CD4-positive, alpha-beta T cell treated with Interleukin-12 subunit alpha and Interleukin-12 subunit beta, for 1 hour (primary cell): ENCODE results near the gene TRIM66.
"Not testable (repeated sequence)": the region's sequence is repeated elsewhere in the genome, so short reads cannot be mapped to it uniquely, and the experiment has no call there.

Experiments used
- DNase-seq: peaks from one replicate; pipeline ENCODE4 v3.0.0-alpha.2; 2020

The TRIM66 gene

DNA sequence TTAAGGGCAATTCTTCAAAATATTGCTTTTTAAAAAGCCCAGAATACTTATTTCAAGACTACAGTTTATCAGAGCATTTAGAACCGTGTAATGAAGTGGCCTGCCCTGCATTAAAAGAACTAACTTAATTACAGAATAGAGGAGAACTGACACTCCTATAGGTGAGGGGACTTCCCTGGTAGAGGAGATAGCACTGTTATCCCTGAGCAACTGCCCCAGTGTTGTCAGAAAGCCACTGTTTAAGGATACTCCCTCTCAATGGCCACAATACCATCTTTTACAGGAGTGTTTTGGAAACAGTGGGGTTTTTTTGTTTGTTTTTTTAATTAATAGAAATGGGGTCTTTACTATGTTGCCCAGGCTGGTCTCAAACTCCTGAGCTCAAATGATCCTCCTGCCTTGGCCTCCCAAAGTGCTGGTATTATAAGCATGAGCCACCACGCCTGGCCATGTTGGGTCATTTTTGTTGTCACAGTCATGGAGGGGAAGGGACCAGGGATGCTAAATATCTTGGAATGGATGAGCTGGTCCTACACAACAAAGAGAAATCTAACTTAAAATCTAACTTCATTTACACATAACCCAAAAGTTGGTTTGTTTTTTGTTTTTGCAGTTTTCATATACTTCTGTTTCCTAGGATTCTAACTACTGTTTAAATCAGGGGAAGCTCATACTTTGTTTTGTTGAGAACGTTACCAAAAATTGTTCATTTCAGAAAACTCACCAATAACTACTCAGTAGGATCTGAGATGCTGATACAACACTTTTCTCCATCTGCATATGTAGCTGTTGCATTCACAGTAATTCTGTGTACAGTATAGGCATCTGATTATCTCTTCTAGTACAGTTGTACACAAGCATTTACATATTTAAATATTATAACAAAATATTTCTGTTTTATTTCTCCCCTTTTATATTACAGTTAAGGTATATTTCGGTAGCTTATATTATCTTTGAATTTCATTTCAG lies 8.2 kb upstream of the TRIM66 start:
- no peak for DNase-seq

DNA sequence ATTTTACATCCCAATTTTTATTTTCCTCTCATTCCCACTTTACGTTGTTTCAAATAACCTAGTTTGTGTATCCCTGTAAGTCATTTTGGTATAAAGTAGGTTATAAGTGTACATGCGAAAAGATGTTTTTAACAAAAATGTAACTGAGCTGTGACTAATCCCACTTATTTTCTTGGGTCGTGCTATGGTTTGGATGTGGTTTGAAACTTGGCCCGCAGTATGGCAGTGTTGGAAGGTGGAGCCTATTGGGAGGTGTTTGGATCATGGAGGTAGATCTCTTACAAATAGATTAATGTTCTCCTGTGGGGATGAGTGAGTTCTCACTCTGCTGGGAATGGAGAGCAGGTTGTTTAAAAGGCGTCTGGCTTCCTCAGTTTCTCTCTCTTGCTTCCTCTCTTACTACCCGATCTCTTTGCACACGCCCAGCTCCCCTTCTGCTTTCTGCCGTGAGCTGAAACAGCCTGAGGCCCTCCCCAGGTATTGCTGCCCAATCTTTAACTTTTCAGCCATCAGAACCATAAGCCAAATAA lies 7.3 kb upstream of the TRIM66 start:
- no peak for DNase-seq

DNA sequence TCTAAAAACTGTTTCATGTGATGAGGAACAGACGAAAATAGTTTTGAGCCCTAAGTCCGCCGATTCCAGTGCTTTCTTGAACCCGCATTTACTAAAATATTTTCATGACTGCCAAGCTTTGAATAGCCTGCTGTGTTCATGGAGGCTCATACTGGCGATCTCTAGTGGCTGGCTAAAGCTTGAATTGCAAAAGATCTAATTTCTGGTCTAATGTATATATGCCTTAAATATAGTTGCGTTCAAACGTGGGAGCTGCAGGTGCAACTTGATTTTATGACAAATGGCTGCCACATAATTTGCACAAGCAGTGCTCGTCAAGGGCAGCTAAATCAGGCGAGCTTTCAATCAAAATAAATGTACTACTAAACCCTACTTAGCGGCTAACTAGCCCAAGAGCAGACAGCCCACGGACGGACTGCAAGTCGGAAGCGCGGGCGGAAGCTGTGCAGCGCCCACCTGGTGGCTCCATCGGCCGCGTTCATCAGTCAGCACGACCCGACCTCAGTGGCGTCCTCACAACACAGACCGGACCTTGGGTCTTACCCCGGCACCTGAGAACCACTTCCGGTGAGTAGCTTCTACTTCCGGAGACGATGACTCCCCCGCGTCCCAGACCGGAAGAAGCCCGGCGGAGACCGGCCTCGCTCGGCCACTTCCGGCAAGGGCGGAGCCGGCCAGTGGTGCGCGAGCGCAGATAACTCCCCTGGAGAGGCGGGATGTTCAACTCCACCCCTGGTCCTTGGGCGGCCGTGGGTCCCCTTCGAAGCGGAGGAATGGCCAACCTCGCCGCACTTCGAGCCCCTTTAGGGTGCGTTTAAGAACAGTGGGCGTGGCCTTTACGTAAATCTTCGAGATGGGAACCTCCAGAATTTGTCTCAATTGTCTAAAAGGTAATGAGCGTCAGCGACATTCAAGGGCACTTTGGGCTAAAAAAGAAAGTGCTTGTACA lies 6.2 kb upstream of the TRIM66 start:
- DNase-seq = peak; percentile 87

DNA sequence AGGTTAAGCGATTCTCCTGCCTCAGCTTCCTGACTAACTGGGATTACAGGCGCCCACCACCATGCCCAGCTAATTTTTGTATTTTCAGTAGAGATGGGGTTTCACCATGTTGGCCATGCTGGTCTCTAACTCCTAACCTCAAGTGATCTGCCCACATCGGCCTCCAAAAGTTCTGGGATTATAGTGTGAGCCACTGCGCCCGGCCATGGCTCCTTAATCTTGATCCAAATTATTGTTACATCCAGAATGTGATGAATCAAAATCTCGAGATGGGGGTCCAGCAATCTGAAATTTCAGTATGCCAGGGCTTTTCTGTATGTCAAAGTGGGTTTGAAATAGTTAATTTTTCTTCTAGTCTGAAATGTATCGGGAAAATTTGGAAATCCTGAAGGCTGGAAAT lies 3.9 kb upstream of the TRIM66 start:
- no peak for DNase-seq

DNA sequence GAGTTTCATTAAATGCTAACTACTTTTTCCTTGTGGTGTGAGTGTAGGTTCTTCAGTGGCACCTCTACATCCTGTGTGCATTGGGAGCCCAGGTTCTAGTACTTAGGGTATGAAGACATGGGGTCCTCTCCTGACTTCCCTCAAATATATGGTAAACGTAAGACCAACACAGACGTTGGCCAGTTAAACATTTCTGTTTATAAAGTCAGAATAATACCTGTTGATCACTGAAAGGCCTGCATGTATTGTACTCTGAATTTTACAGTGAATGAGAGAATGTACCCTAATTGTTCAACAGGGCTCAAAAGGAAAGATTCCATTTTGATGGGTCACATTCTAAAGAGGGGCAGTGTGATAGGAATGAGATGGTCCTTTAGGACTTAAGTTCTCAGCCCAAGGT lies 3.4 kb upstream of the TRIM66 start:
- no peak for DNase-seq

DNA sequence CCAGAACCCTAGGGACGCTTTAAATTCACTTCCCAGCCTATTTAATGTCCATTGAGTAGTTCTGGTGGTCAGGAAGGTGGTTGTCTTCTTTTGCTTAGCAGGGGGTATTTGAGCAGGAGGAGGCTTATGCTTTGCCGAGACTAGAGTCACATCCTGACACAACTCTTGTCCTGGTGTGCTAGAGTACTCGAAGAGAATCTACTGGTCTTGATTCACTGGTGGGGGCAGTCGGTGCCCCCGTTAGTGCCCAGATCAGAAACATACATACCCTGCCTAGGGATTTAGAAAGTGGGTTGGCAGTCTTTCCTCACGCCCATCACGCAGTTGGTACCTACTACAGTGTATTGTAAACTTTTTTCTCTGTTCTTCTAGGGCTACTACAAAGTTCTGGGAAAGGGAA lies 2.8 kb upstream of the TRIM66 start:
- DNase-seq = no peak

DNA sequence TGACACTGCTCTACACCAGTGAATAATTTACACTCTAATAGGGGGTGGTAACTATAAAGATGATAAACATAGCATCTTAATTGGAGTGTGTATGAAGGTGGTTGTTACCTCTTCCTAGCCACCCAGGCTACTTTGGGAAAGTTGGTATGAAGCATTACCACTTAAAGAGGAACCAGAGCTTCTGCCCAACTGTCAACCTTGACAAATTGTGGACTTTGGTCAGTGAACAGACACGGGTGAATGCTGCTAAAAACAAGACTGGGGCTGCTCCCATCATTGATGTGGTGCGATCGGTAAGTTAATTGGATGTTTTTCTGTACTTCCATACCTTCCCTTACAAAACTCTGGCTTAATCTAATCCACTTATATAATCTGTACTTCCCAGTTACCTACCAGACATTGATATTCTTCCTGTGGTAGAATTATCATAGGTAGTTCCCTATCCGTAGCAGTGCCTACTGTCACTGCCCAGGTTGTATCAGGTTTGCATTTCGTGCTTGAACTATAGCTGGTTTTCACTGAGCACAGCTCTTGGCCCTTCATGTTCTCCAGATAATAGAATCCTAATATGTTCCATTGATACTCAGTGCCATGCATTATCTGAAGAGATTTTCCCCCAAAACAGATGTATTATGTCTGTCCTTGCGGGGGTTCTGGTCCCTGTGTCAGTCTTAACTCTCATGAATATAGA lies 2.3 kb upstream of the TRIM66 start:
- DNase-seq = no peak

DNA sequence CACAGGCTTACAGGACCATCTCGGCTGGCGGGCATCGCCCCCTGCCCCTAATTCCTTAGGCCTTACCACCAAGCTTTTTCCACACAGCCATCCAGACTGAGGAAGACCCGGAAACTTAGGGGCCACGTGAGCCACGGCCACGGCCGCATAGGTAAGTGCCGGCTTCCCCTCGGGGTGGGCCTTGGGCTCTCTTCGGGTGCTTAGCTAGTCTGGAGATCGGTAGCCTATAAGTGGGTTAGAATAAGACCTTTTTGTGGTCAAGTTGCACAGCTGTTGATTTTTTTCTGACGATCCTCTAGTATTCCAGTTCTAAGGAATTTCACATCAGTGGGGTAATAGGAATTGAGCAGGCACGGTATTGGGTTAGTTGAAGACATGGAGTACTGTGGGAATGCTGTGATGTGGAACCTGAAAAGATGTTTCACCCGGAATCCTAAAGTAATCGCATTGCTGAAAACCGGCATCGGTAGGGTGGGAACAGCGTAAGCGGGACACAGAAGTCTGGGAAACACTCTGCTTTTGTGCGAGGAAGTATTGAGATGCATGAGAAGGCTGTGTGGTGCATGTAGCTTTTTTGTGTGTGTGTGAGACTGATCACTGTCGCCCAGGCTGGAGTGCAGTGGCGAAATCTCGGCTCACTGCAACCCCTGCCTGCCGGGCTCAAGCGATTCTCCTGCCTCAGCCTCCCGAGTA lies 796 bp upstream of the TRIM66 start:
- DNase-seq = no peak

DNA sequence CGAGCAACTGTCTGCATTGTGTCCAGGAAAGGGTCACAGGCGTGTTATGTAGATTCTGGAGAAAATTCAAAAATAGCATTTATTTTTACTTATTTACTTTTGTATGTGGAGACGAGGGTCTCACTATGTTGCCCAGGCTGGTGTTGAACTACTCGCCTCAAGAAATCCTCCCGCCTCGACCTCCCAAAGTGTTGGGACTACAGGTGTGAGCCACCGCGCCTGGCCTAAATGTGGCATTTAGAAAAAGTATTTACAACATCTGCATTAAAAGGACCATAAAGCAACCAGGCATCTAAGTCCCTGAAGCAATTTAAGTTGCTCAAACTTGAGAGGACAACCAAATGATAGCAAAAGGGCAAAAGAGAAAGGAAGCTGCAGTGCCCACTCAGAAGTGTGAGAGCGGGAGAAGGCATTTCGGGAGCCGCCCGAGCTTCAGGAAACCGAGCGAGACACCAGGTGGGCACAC lies 595 bp downstream of the TRIM66 start:
- no peak for DNase-seq

DNA sequence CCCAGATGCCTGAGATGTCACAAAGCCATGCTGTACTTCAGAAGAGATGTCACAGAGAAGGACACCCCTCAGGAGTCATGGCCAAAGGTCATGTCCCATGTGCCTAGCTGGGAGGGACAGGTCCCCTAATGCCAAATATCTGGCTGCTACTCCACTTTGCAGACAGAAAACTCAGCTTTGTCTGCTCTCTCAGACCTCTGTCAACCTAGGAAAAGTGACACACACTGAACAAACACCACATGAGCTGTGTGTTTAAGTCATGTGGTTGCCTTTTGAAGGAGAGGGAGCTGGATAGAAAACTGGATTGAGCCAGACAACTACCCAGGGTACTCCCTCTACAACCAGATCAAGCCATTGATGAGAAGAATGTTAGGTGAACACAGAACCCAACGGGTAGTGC lies 3.5 kb downstream of the TRIM66 start:
- DNase-seq = no peak

DNA sequence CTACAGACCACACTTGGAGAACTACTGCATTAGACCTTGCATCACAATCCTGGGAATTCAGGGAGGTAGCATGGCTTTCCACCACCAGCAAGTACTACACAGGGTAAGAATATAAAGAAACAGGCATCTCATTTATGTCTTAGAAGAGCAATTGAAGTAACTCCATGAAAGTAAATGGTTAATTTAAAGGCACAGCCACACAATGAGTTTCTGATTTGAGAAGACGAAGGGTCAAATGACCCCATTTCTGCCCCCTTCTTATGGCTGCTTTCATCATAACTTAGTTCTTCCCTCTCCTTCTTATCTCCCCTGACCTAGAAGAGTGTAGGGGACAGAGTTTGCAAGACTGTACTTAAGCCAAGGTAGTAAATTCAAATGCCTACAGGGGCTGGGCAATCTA lies 6.0 kb downstream of the TRIM66 start:
- no peak for DNase-seq

DNA sequence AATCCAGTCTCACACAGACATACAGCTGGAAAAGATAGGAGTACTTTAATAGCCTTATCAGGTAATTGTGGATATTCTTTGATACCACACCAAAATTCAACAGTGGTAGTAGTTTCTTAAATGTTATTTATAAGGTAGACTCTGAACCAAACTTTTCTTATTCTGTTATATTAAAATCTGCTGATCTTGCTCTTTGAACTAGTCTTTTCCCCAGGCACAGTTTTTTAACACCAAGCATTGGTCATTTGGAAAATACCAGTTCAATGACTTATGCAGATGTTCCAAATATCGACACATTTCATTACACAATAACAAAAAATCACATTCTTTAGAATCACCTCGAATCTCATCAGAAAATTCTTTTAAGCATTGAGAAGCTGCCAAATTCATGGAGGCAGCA lies 7.6 kb downstream of the TRIM66 start:
- no peak for DNase-seq

DNA sequence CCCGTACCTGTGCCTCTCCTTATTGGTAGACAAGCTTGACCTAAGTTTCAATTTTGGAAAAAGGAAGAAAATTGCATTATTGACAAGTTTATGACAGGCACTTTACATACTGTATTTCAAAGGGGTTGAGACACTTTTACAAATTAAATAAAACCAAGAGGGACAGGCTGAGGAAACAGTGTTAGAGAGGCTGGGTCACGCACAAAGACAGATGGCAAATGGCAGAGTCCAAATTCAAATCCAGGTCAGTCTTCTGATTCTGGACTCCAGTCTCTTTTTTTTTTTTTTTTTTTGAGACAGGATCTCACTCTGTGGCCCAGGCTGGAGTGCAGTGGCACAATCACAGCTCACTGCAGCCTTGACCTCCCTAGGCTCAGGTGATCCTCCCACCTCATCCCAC lies 10.1 kb downstream of the TRIM66 start:
- no peak for DNase-seq

DNA sequence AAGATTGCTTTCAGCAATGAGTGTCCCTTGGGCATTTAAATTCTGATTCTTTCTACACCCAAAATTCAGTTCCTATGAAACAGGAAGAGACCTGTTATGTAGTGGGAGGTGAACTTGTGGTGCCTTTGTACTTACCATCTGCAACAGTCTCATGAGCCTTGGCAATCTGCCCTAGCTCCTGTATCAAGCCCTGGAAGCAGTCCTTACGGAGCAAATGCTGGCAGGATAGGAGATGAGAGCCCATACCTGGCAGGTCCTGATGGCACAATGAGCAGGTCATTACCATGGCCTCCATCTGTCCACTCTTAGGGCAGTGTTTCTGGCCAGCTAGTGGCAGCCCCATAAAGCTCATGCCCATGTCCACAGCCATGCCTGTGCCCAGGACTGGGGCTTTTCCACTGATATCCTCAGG lies 10.8 kb downstream of the TRIM66 start:
- DNase-seq = no peak

DNA sequence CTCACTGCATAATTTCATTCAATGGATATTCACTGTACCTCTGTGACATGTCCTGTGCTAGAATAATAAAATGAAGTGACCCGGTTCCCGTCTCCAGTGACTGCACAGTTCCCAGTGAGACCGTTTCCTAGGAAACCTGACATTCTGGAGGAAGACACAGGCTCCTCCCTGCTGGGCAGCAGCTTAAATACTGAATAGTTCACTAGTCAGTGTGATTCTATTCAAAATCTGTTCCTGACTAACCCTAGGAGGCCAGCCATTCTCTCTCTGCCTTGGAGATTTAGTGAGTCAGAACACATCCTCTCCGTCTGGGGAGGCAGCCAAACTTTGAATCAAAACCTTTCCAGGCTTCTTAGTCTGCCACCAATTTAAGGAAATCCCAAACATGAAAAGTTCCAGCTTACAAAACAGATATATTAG lies 11.3 kb downstream of the TRIM66 start:
- DNase-seq = no peak

DNA sequence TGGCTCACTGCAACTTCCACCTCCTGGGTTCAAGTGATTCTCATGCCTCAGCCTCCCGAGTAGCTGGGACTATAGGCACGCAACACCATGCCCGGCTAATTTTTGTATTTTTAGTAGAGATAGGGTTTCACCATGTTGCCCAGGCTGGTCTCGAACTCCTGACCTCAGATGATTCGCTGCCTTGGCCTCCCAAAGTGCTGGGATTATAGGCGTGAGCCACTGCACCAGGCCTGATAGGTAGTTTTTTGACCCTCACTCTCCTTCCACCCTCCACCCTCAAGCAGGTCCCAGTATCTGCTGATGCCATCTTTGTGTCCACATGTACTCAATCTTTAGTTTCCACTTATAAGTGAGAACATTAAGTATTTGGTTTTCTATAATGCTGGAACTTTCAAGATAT lies 12.4 kb downstream of the TRIM66 start:
- DNase-seq = not testable (repeated sequence)

DNA sequence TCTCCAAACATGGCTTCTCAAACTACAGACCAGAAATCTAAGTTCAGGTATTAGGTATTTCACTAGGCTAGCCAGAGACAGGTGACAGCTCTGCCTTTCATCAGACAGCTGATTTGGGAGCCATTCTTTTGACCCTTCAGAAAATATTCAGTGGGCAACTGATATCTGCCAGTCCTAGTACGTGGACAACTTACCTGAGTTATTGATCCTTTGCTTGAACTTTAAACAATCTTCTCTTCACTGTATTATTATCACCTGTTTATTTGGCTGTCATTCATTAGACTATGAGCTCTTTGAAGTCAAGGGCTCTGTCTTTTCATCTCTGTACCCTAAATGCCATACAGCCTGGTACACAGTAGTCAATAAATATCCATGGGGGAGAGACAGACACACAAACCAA lies 17.2 kb downstream of the TRIM66 start:
- no peak for DNase-seq

DNA sequence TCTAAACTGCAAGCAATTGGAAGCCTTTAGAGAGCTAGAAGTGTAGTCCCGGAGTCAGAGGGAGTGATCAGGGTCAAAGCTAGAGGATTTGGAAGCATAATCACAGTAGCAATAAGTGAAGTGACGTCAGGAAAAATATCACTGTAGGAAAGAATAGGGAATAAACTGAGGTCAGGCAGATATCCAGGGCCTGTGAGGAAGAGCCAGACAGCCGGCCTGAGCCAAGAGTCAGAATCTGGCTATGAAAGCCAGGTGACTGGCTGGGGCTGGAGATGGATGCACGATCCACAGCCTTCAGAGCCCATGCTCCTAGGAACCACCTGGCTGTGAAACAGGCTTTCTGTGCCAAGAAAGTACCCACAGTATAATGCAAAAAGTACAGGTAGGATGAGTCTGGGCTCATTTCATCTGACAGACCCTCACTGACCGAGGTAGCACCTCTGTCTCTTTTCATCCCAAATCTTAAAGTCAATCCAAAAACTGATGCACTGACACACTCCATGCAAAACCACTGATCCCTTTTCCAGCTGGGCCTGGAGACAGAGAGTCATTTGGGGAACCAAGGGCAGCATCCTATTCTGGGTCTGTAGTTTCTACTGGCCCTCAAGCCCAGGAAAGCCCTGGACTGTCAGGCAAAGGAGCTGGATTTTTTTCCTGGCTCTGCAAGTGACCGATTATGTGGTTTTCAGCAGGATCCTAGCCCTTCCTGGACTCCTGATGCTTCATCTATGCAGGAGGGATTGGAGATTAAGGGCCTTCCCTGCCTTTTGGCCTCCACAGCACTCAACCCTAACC lies 21.3 kb downstream of the TRIM66 start:
- no peak for DNase-seq

DNA sequence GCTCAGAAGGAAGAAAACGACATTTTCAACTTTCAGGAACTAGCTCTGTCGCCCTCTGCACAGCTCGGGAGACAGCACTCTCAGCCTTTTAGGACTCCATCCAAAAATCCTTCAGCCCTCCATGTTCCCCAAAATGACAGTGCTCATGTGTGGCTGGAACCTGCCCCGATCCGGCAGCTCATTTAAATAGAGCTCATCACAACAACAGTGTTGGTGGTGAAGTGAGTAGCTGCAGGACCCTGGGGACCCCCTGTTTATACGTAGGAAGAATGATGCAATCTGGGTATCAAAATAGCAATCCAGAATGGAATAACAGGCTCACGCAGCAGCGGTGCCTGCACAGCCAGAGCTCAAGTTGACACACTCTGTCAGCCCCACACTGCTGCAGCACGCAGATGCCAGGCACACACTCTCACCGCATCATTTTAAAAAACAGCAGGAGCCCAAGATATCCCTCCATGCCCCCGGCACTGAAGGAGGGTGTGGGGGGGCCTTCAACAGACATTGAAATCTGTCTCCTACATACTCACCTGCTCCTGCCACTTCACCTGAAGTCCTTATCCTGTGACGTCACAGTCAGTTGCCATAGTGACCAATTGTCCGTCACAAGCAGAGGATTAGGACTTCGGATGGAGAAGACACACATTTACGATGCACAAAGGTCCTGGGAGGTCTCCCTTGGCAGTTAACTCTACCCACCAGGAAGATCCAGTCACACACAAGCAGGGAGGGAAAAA lies 24.0 kb downstream of the TRIM66 start:
- no peak for DNase-seq

DNA sequence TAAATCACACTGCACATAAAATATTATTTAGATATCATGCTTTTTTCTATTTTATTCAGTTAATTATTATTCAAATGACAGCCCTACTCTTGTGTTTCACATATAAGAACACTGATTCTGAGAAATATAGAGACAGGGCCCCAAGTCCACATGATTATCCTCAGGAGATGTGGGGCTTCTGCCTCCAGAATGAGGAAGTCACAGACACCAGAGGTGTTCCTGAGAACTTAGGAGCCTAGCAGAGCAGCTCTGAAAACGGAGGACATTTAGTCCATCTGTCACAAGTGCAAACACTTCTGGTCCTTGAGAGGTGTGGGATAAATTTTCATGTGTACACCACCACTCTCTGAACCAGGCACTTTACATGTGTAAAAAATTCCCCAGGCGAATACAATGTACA lies 26.2 kb downstream of the TRIM66 start:
- no peak for DNase-seq

DNA sequence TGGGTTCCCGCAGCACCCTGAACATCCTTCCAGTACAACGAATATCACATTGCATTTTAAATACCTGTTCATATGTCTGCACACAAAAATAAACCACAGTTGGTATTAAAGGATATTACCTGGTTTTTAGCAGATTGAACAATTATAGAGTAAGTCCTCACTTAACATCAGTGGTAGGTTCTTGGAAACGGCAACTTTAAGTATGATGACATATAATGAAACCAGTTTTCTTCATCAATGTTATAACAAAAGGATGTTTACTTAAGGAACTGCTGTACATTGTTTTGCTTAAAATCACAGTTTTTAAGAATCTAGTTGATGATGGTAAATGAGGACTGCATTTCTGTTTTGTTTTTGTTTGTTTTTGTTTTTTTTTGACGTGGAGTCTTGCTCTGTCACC lies 28.0 kb downstream of the TRIM66 start:
- DNase-seq = no peak
